GM12878 (cell line): ENCODE data around the gene COIL.

ENCODE experiments used
- ATF7 ChIP-seq: fragments of 450-650 bp; IDR thresholded peaks from 2 replicates; pipeline ENCODE4 v1.6.1; 2016; ENCODE audit warnings: low read depth, mild to moderate bottlenecking
- CEBPZ ChIP-seq: fragments of 150-350 bp; IDR thresholded peaks from 2 replicates; pipeline ENCODE4 v1.6.1; 2016; ENCODE audit warnings: low read depth, low read length
- POLR2A ChIP-seq: IDR thresholded peaks from 2 replicates; pipeline ENCODE4 v1.6.1; 2011; ENCODE audit warnings: low read depth, mild to moderate bottlenecking, low read length
- POLR2AphosphoS5 ChIP-seq: IDR thresholded peaks from 2 replicates; pipeline ENCODE4 v1.6.1; 2011; ENCODE audit warnings: mild to moderate bottlenecking, low read length, inconsistent platforms
- RCOR1 ChIP-seq: conservative IDR thresholded peaks from 2 replicates; pipeline ENCODE4 v1.6.1; 2012; ENCODE audit warnings: low read depth, low read length, improper control_type of control experiment
- TAF1 ChIP-seq: IDR thresholded peaks from 2 replicates; pipeline ENCODE4 v1.6.1; 2011; ENCODE audit warnings: mild to moderate bottlenecking, low read depth, low read length, borderline replicate concordance
- ZBTB33 ChIP-seq: fragments of 450-650 bp; IDR thresholded peaks from 2 replicates; pipeline ENCODE4 v1.6.1; 2017; ENCODE audit warnings: mild to moderate bottlenecking
- ZSCAN29 ChIP-seq: fragments of 450-650 bp; IDR thresholded peaks from 2 replicates; pipeline ENCODE4 v1.6.1; 2017; ENCODE audit warnings: mild to moderate bottlenecking, moderate library complexity
- TF ChIP-seq, protein P1 (sequence below), 3 experiments: IDR thresholded peaks in 2 of 3; conservative IDR thresholded peaks in 1 of 3; 2 replicates each; pipeline ENCODE4 v1.5.1; 2011; ENCODE audit warnings: low read depth in 3 of 3, low read length in 3 of 3, mild to moderate bottlenecking in 3 of 3, control low read depth in 2 of 3, moderate library complexity in 2 of 3, inconsistent platforms in 1 of 3, mixed read lengths in 1 of 3; ENCODE audit not compliant: control insufficient read depth in 2 of 3, insufficient read depth in 1 of 3; ENCODE audit errors: extremely low read depth in 1 of 3
- TF ChIP-seq, protein P2 (sequence below): fragments of 450-650 bp; IDR thresholded peaks from 2 replicates; pipeline ENCODE4 v1.6.1; 2017; ENCODE audit warnings: mild to moderate bottlenecking, moderate library complexity

GRCh38 chr17:56928586-56928985 lies 32.3 kb downstream of the COIL start:
- no peak for TF ChIP-seq RCOR1
- TF ChIP-seq ZBTB33: no peak
- no peak for TF ChIP-seq POLR2AphosphoS5
- TF ChIP-seq POLR2A: no peak
- TF ChIP-seq, protein P1, sequence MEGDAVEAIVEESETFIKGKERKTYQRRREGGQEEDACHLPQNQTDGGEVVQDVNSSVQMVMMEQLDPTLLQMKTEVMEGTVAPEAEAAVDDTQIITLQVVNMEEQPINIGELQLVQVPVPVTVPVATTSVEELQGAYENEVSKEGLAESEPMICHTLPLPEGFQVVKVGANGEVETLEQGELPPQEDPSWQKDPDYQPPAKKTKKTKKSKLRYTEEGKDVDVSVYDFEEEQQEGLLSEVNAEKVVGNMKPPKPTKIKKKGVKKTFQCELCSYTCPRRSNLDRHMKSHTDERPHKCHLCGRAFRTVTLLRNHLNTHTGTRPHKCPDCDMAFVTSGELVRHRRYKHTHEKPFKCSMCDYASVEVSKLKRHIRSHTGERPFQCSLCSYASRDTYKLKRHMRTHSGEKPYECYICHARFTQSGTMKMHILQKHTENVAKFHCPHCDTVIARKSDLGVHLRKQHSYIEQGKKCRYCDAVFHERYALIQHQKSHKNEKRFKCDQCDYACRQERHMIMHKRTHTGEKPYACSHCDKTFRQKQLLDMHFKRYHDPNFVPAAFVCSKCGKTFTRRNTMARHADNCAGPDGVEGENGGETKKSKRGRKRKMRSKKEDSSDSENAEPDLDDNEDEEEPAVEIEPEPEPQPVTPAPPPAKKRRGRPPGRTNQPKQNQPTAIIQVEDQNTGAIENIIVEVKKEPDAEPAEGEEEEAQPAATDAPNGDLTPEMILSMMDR (IDR thresholded peaks at IDR 0.05 in 2 of 3, conservative IDR thresholded peaks at IDR 0.05 in 1 of 3; ENCODE audit: control insufficient read depth in 2 of 3, extremely low read depth in 1 of 3, insufficient read depth in 1 of 3, low read depth in 3 of 3, low read length in 3 of 3): no peak
- TF ChIP-seq, protein P2, sequence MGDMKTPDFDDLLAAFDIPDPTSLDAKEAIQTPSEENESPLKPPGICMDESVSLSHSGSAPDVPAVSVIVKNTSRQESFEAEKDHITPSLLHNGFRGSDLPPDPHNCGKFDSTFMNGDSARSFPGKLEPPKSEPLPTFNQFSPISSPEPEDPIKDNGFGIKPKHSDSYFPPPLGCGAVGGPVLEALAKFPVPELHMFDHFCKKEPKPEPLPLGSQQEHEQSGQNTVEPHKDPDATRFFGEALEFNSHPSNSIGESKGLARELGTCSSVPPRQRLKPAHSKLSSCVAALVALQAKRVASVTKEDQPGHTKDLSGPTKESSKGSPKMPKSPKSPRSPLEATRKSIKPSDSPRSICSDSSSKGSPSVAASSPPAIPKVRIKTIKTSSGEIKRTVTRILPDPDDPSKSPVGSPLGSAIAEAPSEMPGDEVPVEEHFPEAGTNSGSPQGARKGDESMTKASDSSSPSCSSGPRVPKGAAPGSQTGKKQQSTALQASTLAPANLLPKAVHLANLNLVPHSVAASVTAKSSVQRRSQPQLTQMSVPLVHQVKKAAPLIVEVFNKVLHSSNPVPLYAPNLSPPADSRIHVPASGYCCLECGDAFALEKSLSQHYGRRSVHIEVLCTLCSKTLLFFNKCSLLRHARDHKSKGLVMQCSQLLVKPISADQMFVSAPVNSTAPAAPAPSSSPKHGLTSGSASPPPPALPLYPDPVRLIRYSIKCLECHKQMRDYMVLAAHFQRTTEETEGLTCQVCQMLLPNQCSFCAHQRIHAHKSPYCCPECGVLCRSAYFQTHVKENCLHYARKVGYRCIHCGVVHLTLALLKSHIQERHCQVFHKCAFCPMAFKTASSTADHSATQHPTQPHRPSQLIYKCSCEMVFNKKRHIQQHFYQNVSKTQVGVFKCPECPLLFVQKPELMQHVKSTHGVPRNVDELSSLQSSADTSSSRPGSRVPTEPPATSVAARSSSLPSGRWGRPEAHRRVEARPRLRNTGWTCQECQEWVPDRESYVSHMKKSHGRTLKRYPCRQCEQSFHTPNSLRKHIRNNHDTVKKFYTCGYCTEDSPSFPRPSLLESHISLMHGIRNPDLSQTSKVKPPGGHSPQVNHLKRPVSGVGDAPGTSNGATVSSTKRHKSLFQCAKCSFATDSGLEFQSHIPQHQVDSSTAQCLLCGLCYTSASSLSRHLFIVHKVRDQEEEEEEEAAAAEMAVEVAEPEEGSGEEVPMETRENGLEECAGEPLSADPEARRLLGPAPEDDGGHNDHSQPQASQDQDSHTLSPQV: no peak
- no peak for TF ChIP-seq TAF1
- no peak for TF ChIP-seq CEBPZ
- no peak for TF ChIP-seq ATF7
- no peak for TF ChIP-seq ZSCAN29
